Mesodermal cell (in vitro differentiated cells): Measurements from ENCODE around the gene FXR2.

Source experiments
- H3K27ac ChIP-seq: 2 replicates; pipeline ENCODE4 v1.7.0; 2013; ENCODE audit warnings: mild to moderate bottlenecking, low read depth, low read length, moderate library complexity; ENCODE audit not compliant: severe bottlenecking
- H3K36me3 ChIP-seq: 2 replicates; pipeline ENCODE4 v1.7.1; 2013; ENCODE audit warnings: mild to moderate bottlenecking, low read length, moderate library complexity; ENCODE audit not compliant: control insufficient read depth, insufficient read depth
- H3K4me1 ChIP-seq: one replicate; pipeline ENCODE4 v1.7.1; 2013; ENCODE audit warnings: mild to moderate bottlenecking, low read length; ENCODE audit not compliant: insufficient read depth, control insufficient read depth, poor library complexity, severe bottlenecking
- H3K4me3 ChIP-seq: 2 replicates; pipeline ENCODE4 v1.7.0; 2013; ENCODE audit warnings: low read length, control low read depth, mild to moderate bottlenecking; ENCODE audit not compliant: insufficient read depth, poor library complexity, severe bottlenecking; ENCODE audit errors: extremely low read depth
- H3K9me3 ChIP-seq: 2 replicates; pipeline ENCODE4 v1.7.1; 2013; ENCODE audit warnings: mild to moderate bottlenecking, low read length, moderate library complexity; ENCODE audit not compliant: control insufficient read depth
- WGBS, 2 experiments: methylation state at CpG; one replicate each; pipeline ENCODE4 v1.1.5; 2013; ENCODE audit warnings: missing lambda C conversion rate in 2 of 2; ENCODE audit not compliant: insufficient coverage in 2 of 2; 5-methylcytosine and 5-hydroxymethylcytosine counted together

Gene FXR2

DNA sequence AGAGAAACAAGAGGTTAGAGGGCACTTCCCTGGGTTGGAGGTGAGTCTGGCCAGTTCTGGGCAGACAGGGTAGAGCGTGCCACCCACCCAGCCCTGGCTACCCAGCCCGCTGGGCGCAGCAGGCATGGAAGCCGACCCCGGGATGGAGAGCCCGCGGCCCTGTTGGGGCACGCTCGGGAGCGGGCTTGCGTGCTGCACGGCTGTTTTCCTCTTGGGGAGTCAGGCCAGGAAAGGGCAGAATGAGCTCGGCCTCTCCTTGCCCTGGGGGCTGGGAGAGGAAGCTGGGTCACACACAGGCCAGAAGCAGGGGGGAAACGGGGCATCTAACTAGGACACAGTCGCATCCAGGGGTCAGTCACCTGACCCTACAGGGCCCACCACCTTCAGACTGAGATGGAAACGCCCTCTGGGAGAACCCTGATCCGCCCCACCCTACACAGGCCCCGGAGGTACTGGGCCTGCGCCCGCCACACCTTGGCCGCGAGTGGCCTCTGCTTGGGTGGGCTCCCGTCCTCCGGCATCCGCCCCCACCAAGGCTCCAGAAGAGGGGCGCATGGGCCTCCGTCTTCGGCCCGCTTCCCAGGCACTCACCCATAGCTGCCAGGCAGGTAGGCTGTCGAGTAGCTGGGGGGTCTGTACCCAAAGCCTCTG, 26.0 kb downstream of the FXR2 start:
- no peak overlapping the region for H3K27ac ChIP-seq
- H3K9me3 ChIP-seq = no peaks in the 10 kb centered on the region
- H3K4me1 ChIP-seq = peaks cover 42% of the 10 kb centered on the region
- H3K4me3 ChIP-seq = no peak overlapping the region
- H3K36me3 ChIP-seq = peaks cover 63% of the 10 kb centered on the region
- 92 to 93% methylated on average over 18 to 28 of the region's 30 CpGs for WGBS, 2 experiments

DNA sequence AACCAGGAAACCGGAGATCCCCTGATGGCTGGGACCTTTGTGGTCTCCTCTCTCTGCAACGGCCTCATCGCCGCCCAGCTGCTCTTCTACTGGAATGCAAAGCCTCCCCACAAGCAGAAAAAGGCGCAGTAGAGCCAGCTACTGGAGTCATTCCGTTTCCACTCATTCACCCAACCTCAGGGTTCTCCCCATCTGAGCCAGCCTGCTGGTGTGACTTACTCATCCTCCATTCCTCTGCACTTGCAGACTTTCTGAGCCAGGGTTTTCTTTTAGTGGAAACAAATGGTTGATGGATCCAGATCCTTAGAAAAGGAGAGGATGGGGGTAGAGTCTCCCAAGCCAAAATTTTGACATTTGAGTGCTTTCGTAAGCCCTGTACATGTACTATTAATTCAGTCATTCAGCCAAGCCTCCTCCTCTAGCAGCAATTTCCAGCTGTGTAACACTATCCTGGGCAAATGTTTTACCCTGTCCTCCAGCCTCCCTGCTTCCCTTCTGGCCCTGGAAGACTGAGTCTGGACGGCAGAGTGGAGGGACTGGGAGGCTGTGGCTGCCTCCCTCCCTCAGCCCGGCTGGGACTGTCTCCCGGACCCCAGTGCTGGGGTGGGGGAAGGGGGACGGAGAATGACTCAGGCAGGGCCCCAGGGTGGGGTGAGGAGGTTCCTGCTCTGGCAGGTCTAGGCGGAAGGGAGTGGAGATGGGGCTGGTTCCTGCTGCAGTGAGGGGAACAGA, 27.1 kb downstream of the FXR2 start:
- H3K9me3 ChIP-seq = no peaks in the 10 kb centered on the region
- H3K4me1 ChIP-seq = peaks cover 49% of the 10 kb centered on the region
- peak overlapping the region; percentile 43 for H3K27ac ChIP-seq
- H3K4me3 ChIP-seq = no peak overlapping the region
- peaks cover 56% of the 10 kb centered on the region for H3K36me3 ChIP-seq
- WGBS, 2 experiments = 86 to 87% methylated on average over 6 to 8 of the region's 12 CpGs

DNA sequence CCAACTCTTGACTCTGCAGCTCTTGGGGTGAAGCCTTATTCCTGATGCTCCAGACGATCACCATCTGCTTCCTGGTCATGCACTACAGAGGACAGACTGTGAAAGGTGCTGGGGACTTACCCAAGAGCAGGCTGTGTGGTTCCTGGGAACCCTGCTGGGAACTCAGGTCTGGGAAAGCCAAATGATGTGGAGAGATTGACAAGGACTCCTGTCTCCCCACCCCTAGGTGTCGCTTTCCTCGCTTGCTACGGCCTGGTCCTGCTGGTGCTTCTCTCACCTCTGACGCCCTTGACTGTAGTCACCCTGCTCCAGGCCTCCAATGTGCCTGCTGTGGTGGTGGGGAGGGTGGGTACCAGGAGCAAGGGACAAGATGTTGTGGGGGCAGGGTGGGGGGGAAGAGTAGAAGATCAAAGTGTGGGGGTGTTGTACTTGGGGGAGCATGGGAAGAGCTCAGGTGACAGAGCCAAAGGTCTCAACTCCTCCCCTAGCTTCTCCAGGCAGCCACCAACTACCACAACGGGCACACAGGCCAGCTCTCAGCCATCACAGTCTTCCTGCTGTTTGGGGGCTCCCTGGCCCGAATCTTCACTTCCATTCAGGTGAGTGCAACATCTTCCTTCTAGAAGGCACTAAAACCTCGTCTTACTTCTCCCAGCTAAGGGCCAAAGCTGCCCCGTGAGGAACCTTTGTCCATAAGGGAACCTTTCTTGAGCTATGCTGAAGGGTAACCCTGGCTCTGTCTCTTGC, 27.9 kb downstream of the FXR2 start:
- Histone ChIP-seq H3K36me3 (peaks cover 49% of the 10 kb centered on the region), H3K4me1 (peaks cover 49% of the 10 kb centered on the region), H3K27ac (peak overlapping the region; percentile 43), H3K4me3 (no peak overlapping the region), H3K9me3 (no peaks in the 10 kb centered on the region)
- 92 to 94% methylated on average over 5 to 6 of the region's 9 CpGs for WGBS, 2 experiments

DNA sequence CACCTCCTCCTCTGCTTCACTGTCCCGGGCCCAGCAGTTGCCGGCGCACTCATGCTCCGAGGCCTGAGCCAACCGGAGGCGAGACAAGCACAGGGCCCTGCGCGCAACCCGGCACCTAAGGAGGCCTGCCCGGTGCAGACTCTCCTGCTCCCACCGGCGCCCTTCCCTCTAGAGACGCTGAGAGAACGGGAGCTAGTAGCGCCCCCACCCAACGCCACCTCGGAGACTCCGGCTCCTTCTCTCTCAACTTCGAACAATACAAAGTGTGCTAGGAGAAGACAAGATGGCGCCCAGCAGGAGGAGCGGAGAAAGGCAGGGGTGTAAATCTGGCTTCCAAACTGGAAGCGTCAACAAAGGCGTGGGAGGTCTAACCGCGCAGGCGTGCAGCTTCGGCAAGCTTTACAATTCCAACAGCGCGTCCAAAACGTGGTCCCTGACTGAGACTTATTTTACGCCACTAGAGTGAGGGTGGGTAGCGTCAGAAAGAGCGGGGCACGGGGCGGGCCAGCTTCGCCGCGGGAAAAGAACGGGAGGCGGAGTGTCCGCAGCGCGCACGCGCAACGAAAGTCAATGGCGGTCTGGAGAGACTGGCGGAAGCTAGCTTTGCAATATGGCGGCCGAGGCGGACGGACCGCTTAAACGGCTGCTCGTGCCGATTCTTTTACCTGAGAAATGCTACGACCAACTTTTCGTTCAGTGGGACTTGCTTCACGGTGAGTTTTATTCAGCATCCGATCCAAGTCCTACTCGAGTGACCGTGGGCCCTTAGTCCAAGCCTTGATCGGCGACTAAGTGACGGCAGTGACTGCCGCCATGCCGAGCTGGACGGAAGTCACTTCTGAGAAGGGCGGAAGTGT, 31.2 kb downstream of the FXR2 start, which contains the start of gene MPDU1:
TSS of gene MPDU1 (plus strand) at position 600 of the 857 bp plus-strand sequence. CDS start at position 611, 11 bp downstream.
- WGBS, 2 experiments = 28 to 29% methylated on average over 61 to 66 of the region's 69 CpGs
- Histone ChIP-seq H3K36me3 (peaks cover 46% of the 10 kb centered on the region), H3K27ac (peak within 1 kb of the TSS; percentile 99), H3K4me3 (peak within 1 kb of the TSS; percentile 51), H3K4me1 (peaks cover 37% of the 10 kb centered on the region), H3K9me3 (no peaks in the 10 kb centered on the region)

DNA sequence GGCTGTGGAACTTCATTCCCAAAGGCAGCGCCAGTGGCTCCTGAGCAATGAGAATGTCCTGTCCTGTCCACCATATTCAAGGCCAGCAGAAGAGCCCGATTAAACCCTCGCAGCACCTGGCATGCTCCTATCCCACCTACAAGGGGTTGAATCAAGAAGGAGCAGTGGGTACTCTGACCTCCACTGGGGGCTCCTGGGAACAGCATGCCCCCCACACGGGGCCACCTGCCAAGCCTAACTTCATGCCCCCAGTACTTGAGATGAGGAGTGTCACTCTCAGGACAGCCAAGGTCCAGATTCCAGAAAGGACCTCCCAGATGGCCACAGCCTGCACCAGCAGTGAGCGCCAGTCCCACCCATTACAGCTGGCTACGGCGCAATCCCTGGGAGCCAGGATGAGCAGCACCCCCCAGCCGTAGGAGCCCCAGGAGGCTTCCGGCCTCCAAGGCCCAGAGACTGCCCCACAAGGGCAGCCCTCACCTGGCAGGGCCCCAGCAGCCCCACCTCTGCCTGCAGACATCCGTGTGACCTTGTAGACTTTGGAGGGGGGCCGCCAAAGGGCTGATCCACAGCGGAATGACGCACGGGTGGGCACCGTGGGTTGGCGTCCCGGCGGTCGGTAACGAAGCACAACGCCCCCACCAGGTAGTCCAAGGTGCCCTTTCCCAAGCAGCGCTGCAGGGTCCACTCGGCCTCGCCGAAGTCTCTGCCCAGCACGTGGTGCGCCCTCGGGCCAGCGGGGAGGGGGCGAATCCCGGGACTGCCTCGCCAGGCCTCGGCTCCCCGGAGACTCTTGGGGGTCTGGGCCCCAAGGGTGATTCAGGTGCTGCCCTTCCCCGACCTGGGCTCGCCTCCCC, 32.1 kb downstream of the FXR2 start:
- WGBS, 2 experiments = 93 to 94% methylated on average over 29 to 31 of the region's 36 CpGs
- Histone ChIP-seq H3K27ac (peak overlapping the region; percentile 99), H3K4me3 (peak overlapping the region; percentile 5), H3K36me3 (peaks cover 47% of the 10 kb centered on the region), H3K4me1 (peaks cover 32% of the 10 kb centered on the region), H3K9me3 (no peaks in the 10 kb centered on the region)

DNA sequence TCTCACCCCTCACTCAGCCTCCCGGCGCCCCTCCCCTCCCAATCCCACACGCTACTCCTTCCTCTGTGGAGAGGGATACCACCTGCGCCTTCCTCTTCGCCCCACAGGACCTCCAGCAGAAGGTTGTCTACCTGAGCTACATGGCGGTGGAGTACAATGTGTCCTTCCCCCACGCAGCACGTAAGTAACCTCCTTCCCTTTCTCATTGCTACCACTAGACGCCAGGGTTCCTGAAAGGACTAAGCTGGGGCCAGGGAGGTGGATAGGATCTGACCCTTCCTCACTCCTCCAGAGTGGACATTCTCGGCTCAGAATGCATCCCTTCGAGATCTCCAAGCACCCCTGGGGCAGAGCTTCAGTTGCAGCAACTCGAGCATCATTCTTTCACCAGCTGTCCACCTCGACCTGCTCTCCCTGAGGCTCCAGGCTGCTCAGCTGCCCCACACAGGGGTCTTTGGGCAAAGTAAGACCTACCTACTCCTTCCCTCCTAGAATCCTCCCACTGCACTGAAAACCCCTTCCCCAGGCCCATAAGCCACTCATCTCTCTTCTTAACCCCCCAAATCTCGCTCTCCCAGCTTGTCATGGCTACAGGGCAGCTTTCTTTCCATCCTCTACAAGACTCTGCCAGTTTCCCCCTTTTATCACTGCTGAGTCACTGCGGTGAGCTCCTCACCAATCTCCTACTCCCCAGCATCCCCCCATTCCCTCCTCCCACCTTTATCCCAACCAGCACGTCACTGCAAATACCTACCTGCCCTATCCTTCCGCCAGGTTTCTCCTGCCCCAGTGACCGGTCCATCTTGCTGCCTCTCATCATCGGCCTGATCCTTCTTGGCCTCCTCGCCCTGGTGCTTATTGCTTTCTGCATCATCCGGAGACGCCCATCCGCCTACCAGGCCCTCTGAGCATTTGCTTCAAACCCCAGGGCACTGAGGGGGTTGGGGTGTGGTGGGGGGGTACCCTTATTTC, 33.8 kb downstream of the FXR2 start:
- no peak overlapping the region for H3K4me3 ChIP-seq
- H3K27ac ChIP-seq = peak overlapping the region; percentile 23
- WGBS, 2 experiments = 88 to 92% methylated on average over 15 of the region's 23 CpGs
- peaks cover 26% of the 10 kb centered on the region for H3K4me1 ChIP-seq
- H3K9me3 ChIP-seq = no peaks in the 10 kb centered on the region
- H3K36me3 ChIP-seq = peaks cover 57% of the 10 kb centered on the region

DNA sequence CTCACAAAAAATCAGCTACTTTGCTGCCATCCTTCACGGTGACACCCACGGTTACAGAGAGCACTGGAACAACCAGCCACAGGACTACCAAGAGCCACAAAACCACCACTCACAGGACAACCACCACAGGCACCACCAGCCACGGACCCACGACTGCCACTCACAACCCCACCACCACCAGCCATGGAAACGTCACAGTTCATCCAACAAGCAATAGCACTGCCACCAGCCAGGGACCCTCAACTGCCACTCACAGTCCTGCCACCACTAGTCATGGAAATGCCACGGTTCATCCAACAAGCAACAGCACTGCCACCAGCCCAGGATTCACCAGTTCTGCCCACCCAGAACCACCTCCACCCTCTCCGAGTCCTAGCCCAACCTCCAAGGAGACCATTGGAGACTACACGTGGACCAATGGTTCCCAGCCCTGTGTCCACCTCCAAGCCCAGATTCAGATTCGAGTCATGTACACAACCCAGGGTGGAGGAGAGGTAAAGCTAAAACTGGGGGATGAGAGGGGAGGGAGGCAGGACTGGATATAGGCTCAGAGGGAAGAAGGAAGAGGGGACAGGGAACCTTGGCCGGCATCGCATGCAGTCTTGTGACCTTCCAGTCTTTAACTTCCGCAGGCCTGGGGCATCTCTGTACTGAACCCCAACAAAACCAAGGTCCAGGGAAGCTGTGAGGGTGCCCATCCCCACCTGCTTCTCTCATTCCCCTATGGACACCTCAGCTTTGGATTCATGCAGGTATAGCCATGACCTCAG, 34.7 kb downstream of the FXR2 start:
- 87 to 88% methylated on average over 7 to 8 of the region's 12 CpGs for WGBS, 2 experiments
- peaks cover 35% of the 10 kb centered on the region for H3K4me1 ChIP-seq
- H3K9me3 ChIP-seq = no peaks in the 10 kb centered on the region
- peaks cover 58% of the 10 kb centered on the region for H3K36me3 ChIP-seq
- no peak overlapping the region for H3K4me3 ChIP-seq
- peak overlapping the region; percentile 61 for H3K27ac ChIP-seq

DNA sequence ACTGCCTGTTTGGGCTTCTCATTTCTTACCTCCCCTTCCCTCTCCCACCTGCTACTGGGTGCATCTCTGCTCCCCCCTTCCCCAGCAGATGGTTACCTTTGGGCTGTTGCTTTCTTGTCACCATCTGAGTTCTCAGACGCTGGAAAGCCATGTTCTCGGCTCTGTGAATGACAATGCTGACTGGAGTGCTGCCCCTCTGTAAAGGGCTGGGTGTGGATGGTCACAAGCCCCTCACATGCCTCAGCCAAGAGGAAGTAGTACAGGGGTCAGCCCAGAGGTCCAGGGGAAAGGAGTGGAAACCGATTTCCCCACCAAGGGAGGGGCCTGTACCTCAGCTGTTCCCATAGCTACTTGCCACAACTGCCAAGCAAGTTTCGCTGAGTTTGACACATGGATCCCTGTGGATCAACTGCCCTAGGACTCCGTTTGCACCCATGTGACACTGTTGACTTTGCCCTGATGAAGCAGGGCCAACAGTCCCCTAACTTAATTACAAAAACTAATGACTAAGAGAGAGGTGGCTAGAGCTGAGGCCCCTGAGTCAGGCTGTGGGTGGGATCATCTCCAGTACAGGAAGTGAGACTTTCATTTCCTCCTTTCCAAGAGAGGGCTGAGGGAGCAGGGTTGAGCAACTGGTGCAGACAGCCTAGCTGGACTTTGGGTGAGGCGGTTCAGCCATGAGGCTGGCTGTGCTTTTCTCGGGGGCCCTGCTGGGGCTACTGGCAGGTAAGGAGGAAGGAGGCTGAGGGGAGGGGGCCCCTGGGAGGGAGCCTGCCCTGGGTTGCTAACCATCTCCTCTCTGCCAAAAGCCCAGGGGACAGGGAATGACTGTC, 35.5 kb downstream of the FXR2 start, which contains the start of gene CD68:
TSS of gene CD68 (plus strand) at position 638 of the 833 bp plus-strand sequence. CDS start at position 678, 40 bp downstream.
- Histone ChIP-seq H3K4me1 (peaks cover 40% of the 10 kb centered on the region), H3K9me3 (no peaks in the 10 kb centered on the region), H3K36me3 (peaks cover 66% of the 10 kb centered on the region), H3K4me3 (no peak within 1 kb of the TSS), H3K27ac (peak within 1 kb of the TSS; percentile 61)
- WGBS, 2 experiments = 46 to 54% methylated on average over 3 to 6 of the region's 7 CpGs
